ENCODE measurements around the gene EPHA3.

The EPHA3 gene

GRCh38 chr3:89139870-89140269 lies 32.4 kb downstream of the EPHA3 start:
- 80% methylated on average over 1 of the region's 3 CpGs for WGBS
- no peaks in the 10 kb centered on the region for H3K36me3 ChIP-seq (ENCODE audit: control insufficient read depth in 1 of 2, insufficient read depth in 2 of 2, low read depth in 1 of 2, low read length in 2 of 2)
- no peaks in the 10 kb centered on the region for H3K9me3 ChIP-seq (ENCODE audit: control insufficient read depth, low read length)
- H3K4me2 ChIP-seq (ENCODE audit: low read length, poor library complexity, severe bottlenecking), result no peak overlapping the region
- H2BK12ac ChIP-seq (ENCODE audit: low read length in 2 of 2), result no peak overlapping the region
- H4K91ac ChIP-seq (ENCODE audit: low read length), result no peak overlapping the region
- H2BK120ac ChIP-seq (ENCODE audit: low read depth, low read length), result no peak overlapping the region
- no peak overlapping the region for H3K27ac ChIP-seq (ENCODE audit: low read length, poor library complexity, severe bottlenecking)
- no peak overlapping the region for H3K4me3 ChIP-seq (ENCODE audit: insufficient read depth in 1 of 2, low read depth in 1 of 2, low read length in 2 of 2)
- H3K18ac ChIP-seq (ENCODE audit: low read depth in 1 of 2, low read length in 2 of 2), result no peak overlapping the region
- H3K79me1 ChIP-seq (replicated peaks; ENCODE audit: low read length, poor library complexity, severe bottlenecking), result no peaks in the 10 kb centered on the region
- H3K27me3 ChIP-seq (ENCODE audit: control insufficient read depth in 1 of 2, insufficient read depth in 1 of 2, low read length in 2 of 2), result no peaks in the 10 kb centered on the region
- H3K23ac ChIP-seq (ENCODE audit: low read length in 2 of 2), result no peak overlapping the region
- no peak overlapping the region for H2BK5ac ChIP-seq (ENCODE audit: low read depth, low read length, poor library complexity, severe bottlenecking)
- H3K4me1 ChIP-seq (ENCODE audit: control insufficient read depth, insufficient read depth, low read depth, low read length), result no peaks in the 10 kb centered on the region
- H3K14ac ChIP-seq (ENCODE audit: low read length in 2 of 2), result no peak overlapping the region
- no peak overlapping the region for H2BK15ac ChIP-seq (ENCODE audit: low read depth, poor library complexity, severe bottlenecking)
- no peak overlapping the region for H2AK5ac ChIP-seq (ENCODE audit: low read length, severe bottlenecking)
- no peak overlapping the region for H3K9ac ChIP-seq (ENCODE audit: low read length)
- no peak overlapping the region for H2AFZ ChIP-seq (ENCODE audit: low read depth, low read length)
- no peak overlapping the region for H4K8ac ChIP-seq (ENCODE audit: low read length)
- no peak overlapping the region for H3K4ac ChIP-seq (ENCODE audit: low read depth in 1 of 2, low read length in 2 of 2)
- DNase-seq, result no peak

- no peak overlapping the region for H3K23ac ChIP-seq (ENCODE audit: low read length in 2 of 2)
- no peak overlapping the region for H2AK5ac ChIP-seq (ENCODE audit: low read length, severe bottlenecking)
- no peak overlapping the region for H4K8ac ChIP-seq (ENCODE audit: low read length)
- no peaks in the 10 kb centered on the region for H3K4me1 ChIP-seq (ENCODE audit: control insufficient read depth, insufficient read depth, low read depth, low read length)
- H3K18ac ChIP-seq (ENCODE audit: low read depth in 1 of 2, low read length in 2 of 2), result no peak overlapping the region
- H4K91ac ChIP-seq (ENCODE audit: low read length), result no peak overlapping the region
- no peak overlapping the region for H2BK5ac ChIP-seq (ENCODE audit: low read depth, low read length, poor library complexity, severe bottlenecking)
- no peak overlapping the region for H3K9ac ChIP-seq (ENCODE audit: low read length)
- no peaks in the 10 kb centered on the region for H3K9me3 ChIP-seq (ENCODE audit: control insufficient read depth, low read length)
- 100% methylated on average over 1 of the region's 2 CpGs for WGBS
- H3K4me2 ChIP-seq (ENCODE audit: low read length, poor library complexity, severe bottlenecking), result no peak overlapping the region
- no peak overlapping the region for H2BK120ac ChIP-seq (ENCODE audit: low read depth, low read length)
- no peak overlapping the region for H2AFZ ChIP-seq (ENCODE audit: low read depth, low read length)
- no peak overlapping the region for H3K14ac ChIP-seq (ENCODE audit: low read length in 2 of 2)
- no peak for DNase-seq
- H3K79me1 ChIP-seq (replicated peaks; ENCODE audit: low read length, poor library complexity, severe bottlenecking), result no peaks in the 10 kb centered on the region
- no peaks in the 10 kb centered on the region for H3K27me3 ChIP-seq (ENCODE audit: control insufficient read depth in 1 of 2, insufficient read depth in 1 of 2, low read length in 2 of 2)
- no peaks in the 10 kb centered on the region for H3K36me3 ChIP-seq (ENCODE audit: control insufficient read depth in 1 of 2, insufficient read depth in 2 of 2, low read depth in 1 of 2, low read length in 2 of 2)
- no peak overlapping the region for H3K27ac ChIP-seq (ENCODE audit: low read length, poor library complexity, severe bottlenecking)
- H2BK15ac ChIP-seq (ENCODE audit: low read depth, poor library complexity, severe bottlenecking), result no peak overlapping the region
- H3K4ac ChIP-seq (ENCODE audit: low read depth in 1 of 2, low read length in 2 of 2), result no peak overlapping the region
- no peak overlapping the region for H2BK12ac ChIP-seq (ENCODE audit: low read length in 2 of 2)
- no peak overlapping the region for H3K4me3 ChIP-seq (ENCODE audit: insufficient read depth in 1 of 2, low read depth in 1 of 2, low read length in 2 of 2)
These were observed 36.7 kb downstream of the EPHA3 start for GRCh38 chr3:89144080-89144479.

DNA sequence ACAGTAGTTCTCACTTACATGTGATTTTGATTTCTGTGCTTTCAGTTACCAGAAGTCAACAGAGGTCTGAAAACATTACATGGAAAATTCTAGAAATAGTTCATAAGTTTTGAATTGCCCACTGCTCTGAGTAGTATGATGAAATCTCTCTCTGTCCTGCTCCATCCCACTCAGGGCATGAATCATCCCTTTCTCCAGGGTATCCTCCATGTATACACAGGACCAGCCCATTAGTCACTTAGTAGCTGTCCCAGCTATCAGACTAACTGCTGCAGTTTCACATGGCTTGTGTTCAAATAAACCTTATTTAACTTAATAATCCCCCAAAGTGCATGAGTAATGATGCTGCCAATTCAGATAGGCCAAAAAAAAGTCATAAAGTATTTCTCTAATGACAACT lies 38.6 kb downstream of the EPHA3 start:
- Histone ChIP-seq H3K9me3 (ENCODE audit: control insufficient read depth, low read length) (no peaks in the 10 kb centered on the region), H2BK5ac (ENCODE audit: low read depth, low read length, poor library complexity, severe bottlenecking) (no peak overlapping the region), H2BK12ac (ENCODE audit: low read length in 2 of 2) (no peak overlapping the region), H3K27me3 (ENCODE audit: control insufficient read depth in 1 of 2, insufficient read depth in 1 of 2, low read length in 2 of 2) (no peaks in the 10 kb centered on the region), H4K8ac (ENCODE audit: low read length) (no peak overlapping the region), H3K79me1 (replicated peaks; ENCODE audit: low read length, poor library complexity, severe bottlenecking) (no peaks in the 10 kb centered on the region), H4K91ac (ENCODE audit: low read length) (no peak overlapping the region), H3K9ac (ENCODE audit: low read length) (no peak overlapping the region), H2AFZ (ENCODE audit: low read depth, low read length) (no peak overlapping the region), H3K4me2 (ENCODE audit: low read length, poor library complexity, severe bottlenecking) (no peak overlapping the region), H3K36me3 (ENCODE audit: control insufficient read depth in 1 of 2, insufficient read depth in 2 of 2, low read depth in 1 of 2, low read length in 2 of 2) (no peaks in the 10 kb centered on the region), H3K4me3 (ENCODE audit: insufficient read depth in 1 of 2, low read depth in 1 of 2, low read length in 2 of 2) (no peak overlapping the region), H3K27ac (ENCODE audit: low read length, poor library complexity, severe bottlenecking) (no peak overlapping the region), H2BK120ac (ENCODE audit: low read depth, low read length) (no peak overlapping the region), H3K14ac (ENCODE audit: low read length in 2 of 2) (no peak overlapping the region), H2BK15ac (ENCODE audit: low read depth, poor library complexity, severe bottlenecking) (no peak overlapping the region), H3K23ac (ENCODE audit: low read length in 2 of 2) (no peak overlapping the region), H3K4ac (ENCODE audit: low read depth in 1 of 2, low read length in 2 of 2) (no peak overlapping the region), H2AK5ac (ENCODE audit: low read length, severe bottlenecking) (no peak overlapping the region), H3K4me1 (ENCODE audit: control insufficient read depth, insufficient read depth, low read depth, low read length) (no peaks in the 10 kb centered on the region), H3K18ac (ENCODE audit: low read depth in 1 of 2, low read length in 2 of 2) (no peak overlapping the region)
- DNase-seq, result peak; percentile 90

DNA sequence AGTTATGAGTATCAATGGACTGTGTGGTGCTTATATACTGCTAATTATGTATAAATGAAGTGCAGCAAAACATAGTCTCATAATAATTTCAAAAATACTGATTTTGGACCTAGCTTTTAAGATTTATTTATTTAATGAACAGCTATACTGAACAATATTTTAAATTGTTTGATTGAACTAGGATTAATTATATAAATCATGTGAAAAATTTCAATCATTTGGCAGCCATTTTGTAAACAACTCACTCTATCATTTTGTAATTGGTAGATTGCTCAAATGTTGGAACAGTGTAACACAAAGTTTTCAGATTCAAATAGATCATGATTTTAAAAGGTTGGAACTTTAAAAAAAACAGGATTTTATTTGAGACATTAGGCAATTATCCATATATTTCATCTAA lies 47.0 kb downstream of the EPHA3 start:
- no peaks in the 10 kb centered on the region for H3K36me3 ChIP-seq (ENCODE audit: control insufficient read depth in 1 of 2, insufficient read depth in 2 of 2, low read depth in 1 of 2, low read length in 2 of 2)
- no peaks in the 10 kb centered on the region for H3K9me3 ChIP-seq (ENCODE audit: control insufficient read depth, low read length)
- H3K18ac ChIP-seq (ENCODE audit: low read depth in 1 of 2, low read length in 2 of 2), result no peak overlapping the region
- no peak overlapping the region for H2BK15ac ChIP-seq (ENCODE audit: low read depth, poor library complexity, severe bottlenecking)
- no peaks in the 10 kb centered on the region for H3K27me3 ChIP-seq (ENCODE audit: control insufficient read depth in 1 of 2, insufficient read depth in 1 of 2, low read length in 2 of 2)
- DNase-seq, result no peak
- H3K4me2 ChIP-seq (ENCODE audit: low read length, poor library complexity, severe bottlenecking), result no peak overlapping the region
- no peak overlapping the region for H2BK5ac ChIP-seq (ENCODE audit: low read depth, low read length, poor library complexity, severe bottlenecking)
- no peak overlapping the region for H3K14ac ChIP-seq (ENCODE audit: low read length in 2 of 2)
- no peaks in the 10 kb centered on the region for H3K79me1 ChIP-seq (replicated peaks; ENCODE audit: low read length, poor library complexity, severe bottlenecking)
- H2BK120ac ChIP-seq (ENCODE audit: low read depth, low read length), result no peak overlapping the region
- no peak overlapping the region for H2AK5ac ChIP-seq (ENCODE audit: low read length, severe bottlenecking)
- no peak overlapping the region for H2BK12ac ChIP-seq (ENCODE audit: low read length in 2 of 2)
- no peak overlapping the region for H3K23ac ChIP-seq (ENCODE audit: low read length in 2 of 2)
- no peak overlapping the region for H3K4ac ChIP-seq (ENCODE audit: low read depth in 1 of 2, low read length in 2 of 2)
- H3K27ac ChIP-seq (ENCODE audit: low read length, poor library complexity, severe bottlenecking), result no peak overlapping the region
- H3K9ac ChIP-seq (ENCODE audit: low read length), result no peak overlapping the region
- H3K4me1 ChIP-seq (ENCODE audit: control insufficient read depth, insufficient read depth, low read depth, low read length), result no peaks in the 10 kb centered on the region
- no peak overlapping the region for H4K91ac ChIP-seq (ENCODE audit: low read length)
- H4K8ac ChIP-seq (ENCODE audit: low read length), result no peak overlapping the region
- no peak overlapping the region for H2AFZ ChIP-seq (ENCODE audit: low read depth, low read length)
- H3K4me3 ChIP-seq (ENCODE audit: insufficient read depth in 1 of 2, low read depth in 1 of 2, low read length in 2 of 2), result no peak overlapping the region

Measured in mesenchymal stem cell (in vitro differentiated cells and primary cell).